ENCODE measurements around the gene TNPO3. TPM values are rescaled to one million over a fixed set of nuclear protein-coding genes. Genes with fewer than 3 reads are reported as not detected.

The TNPO3 gene
- polyA plus RNA-seq, 1 donor from 2014 or later, result 47.7 TPM

GRCh38 chr7:129089521-129090212, 34.8 kb upstream of the TNPO3 start:
- no peaks in the 10 kb centered on the region for H4K20me1 ChIP-seq (ENCODE audit: insufficient read depth)
- H3F3A ChIP-seq (ENCODE audit: insufficient read depth, low read length, poor library complexity, severe bottlenecking), result no peaks in the 10 kb centered on the region
- no peak for TF ChIP-seq CTCF (IDR thresholded peaks at IDR 0.05; ENCODE audit: poor library complexity, severe bottlenecking)
- no peak for TF ChIP-seq REST (IDR thresholded peaks at IDR 0.05; ENCODE audit: borderline replicate concordance)
- no peak for TF ChIP-seq TAF1 (IDR thresholded peaks at IDR 0.05; ENCODE audit: low read depth)
- TF ChIP-seq EP300 (conservative IDR thresholded peaks at IDR 0.05; ENCODE audit: poor library complexity, severe bottlenecking), result no peak
- TF ChIP-seq RAD21 (conservative IDR thresholded peaks at IDR 0.05), result no peak
- no peak for TF ChIP-seq SMC3 (conservative IDR thresholded peaks at IDR 0.05; ENCODE audit: poor library complexity)
- TF ChIP-seq MXI1 (conservative IDR thresholded peaks at IDR 0.05; ENCODE audit: poor library complexity, severe bottlenecking), result no peak
- no peak overlapping the region for H3K9ac ChIP-seq (ENCODE audit: low read length)
- H3K27ac ChIP-seq (ENCODE audit: low read length), result no peak overlapping the region
- H3K36me3 ChIP-seq (ENCODE audit: insufficient read depth, low read length), result no peaks in the 10 kb centered on the region
- no peaks in the 10 kb centered on the region for H3K27me3 ChIP-seq (ENCODE audit: insufficient read depth, low read depth, low read length)
- H3K9me3 ChIP-seq (ENCODE audit: low read length), result no peaks in the 10 kb centered on the region
- no peaks in the 10 kb centered on the region for H3K9me2 ChIP-seq (ENCODE audit: insufficient read depth, low read length)
- no peak overlapping the region for H2AFZ ChIP-seq (ENCODE audit: low read depth, low read length)
- no peaks in the 10 kb centered on the region for H3K79me2 ChIP-seq (replicated peaks; ENCODE audit: insufficient read depth, low read length)
- no peak overlapping the region for H3K4me2 ChIP-seq (ENCODE audit: low read length)
- no peak overlapping the region for H3K4me3 ChIP-seq (ENCODE audit: low read length)

- no peak overlapping the region for H2AFZ ChIP-seq (ENCODE audit: low read depth, low read length)
- no peak overlapping the region for H3K4me3 ChIP-seq (ENCODE audit: low read length)
- no peaks in the 10 kb centered on the region for H3K79me2 ChIP-seq (replicated peaks; ENCODE audit: insufficient read depth, low read length)
- H4K20me1 ChIP-seq (ENCODE audit: insufficient read depth), result no peaks in the 10 kb centered on the region
- no peak for TF ChIP-seq POLR2AphosphoS5 (IDR thresholded peaks at IDR 0.05)
- TF ChIP-seq EP300 (conservative IDR thresholded peaks at IDR 0.05; ENCODE audit: poor library complexity, severe bottlenecking), result no peak
- TF ChIP-seq CTCF (IDR thresholded peaks at IDR 0.05; ENCODE audit: poor library complexity, severe bottlenecking), result no peak
- no peak for TF ChIP-seq REST (IDR thresholded peaks at IDR 0.05; ENCODE audit: borderline replicate concordance)
- TF ChIP-seq RAD21 (conservative IDR thresholded peaks at IDR 0.05), result no peak
- TF ChIP-seq EZH2 (IDR thresholded peaks at IDR 0.05; ENCODE audit: borderline replicate concordance, insufficient read depth, low read length, poor library complexity, severe bottlenecking), result no peak
- no peak for TF ChIP-seq MXI1 (conservative IDR thresholded peaks at IDR 0.05; ENCODE audit: poor library complexity, severe bottlenecking)
- TF ChIP-seq TAF1 (IDR thresholded peaks at IDR 0.05; ENCODE audit: low read depth), result no peak
- no peak for TF ChIP-seq SMC3 (conservative IDR thresholded peaks at IDR 0.05; ENCODE audit: poor library complexity)
- no peaks in the 10 kb centered on the region for H3K27me3 ChIP-seq (ENCODE audit: insufficient read depth, low read depth, low read length)
- no peaks in the 10 kb centered on the region for H3K9me2 ChIP-seq (ENCODE audit: insufficient read depth, low read length)
- no peak overlapping the region for H3K27ac ChIP-seq (ENCODE audit: low read length)
- no peak overlapping the region for H3K4me2 ChIP-seq (ENCODE audit: low read length)
- no peaks in the 10 kb centered on the region for H3K36me3 ChIP-seq (ENCODE audit: insufficient read depth, low read length)
- H3F3A ChIP-seq (ENCODE audit: insufficient read depth, low read length, poor library complexity, severe bottlenecking), result no peaks in the 10 kb centered on the region
- no peak overlapping the region for H3K9ac ChIP-seq (ENCODE audit: low read length)
- H3K9me3 ChIP-seq (ENCODE audit: low read length), result no peaks in the 10 kb centered on the region
These were observed 30.1 kb upstream of the TNPO3 start for GRCh38 chr7:129084801-129085551.

Data from neural cell (in vitro differentiated cells).